Activated naive CD8-positive, alpha-beta T cell treated with anti-CD3 and anti-CD28 coated beads, Interleukin-2, amount 50 U/mL, for 24 hours (primary cell): ENCODE results near the gene TWF2.

Experiments used
- ATAC-seq: fragments of 150-1000 bp; cut with Tn5 transposase; one replicate; pipeline ENCODE4 v1.10.0; 2021
- DNase-seq: peaks from one replicate; pipeline ENCODE4 v3.0.0; 2021
- H3K27ac Mint-ChIP-seq: one replicate; pipeline ENCODE4 v1.8.0; 2021; ENCODE audit warnings: mild to moderate bottlenecking, mixed read lengths
- H3K27me3 Mint-ChIP-seq: one replicate; pipeline ENCODE4 v1.8.0; 2021; ENCODE audit warnings: mixed read lengths
- H3K36me3 Mint-ChIP-seq: one replicate; pipeline ENCODE4 v1.8.0; 2021; ENCODE audit warnings: low read depth, mixed read lengths
- H3K4me1 Mint-ChIP-seq: one replicate; pipeline ENCODE4 v1.8.0; 2021; ENCODE audit warnings: mixed read lengths
- H3K4me3 Mint-ChIP-seq: one replicate; pipeline ENCODE4 v1.8.0; 2021; ENCODE audit warnings: mild to moderate bottlenecking, moderate library complexity, mixed read lengths
- H3K9me3 Mint-ChIP-seq: one replicate; pipeline ENCODE4 v1.8.0; 2021; ENCODE audit warnings: mixed read lengths

TWF2 gene

DNA sequence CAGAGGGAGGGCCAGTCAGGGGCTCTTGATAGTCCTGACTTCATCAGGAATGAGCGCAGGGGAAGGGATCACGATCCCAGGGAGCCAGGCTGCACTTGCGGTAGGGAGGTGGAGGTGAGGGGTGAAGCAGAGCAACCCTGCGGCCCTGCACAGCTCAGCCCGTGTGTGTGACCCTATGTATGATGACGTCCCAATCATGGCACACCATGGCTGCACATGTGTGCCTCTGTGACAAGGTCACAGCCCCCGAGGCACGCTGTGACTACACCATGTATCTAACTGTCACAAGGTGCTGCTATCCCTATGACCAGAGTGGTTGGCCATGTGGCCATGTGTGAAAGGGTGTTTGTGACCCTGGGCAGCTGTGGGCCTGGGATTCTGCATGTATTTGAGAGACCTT, 54.3 kb downstream of the TWF2 start:
- H3K4me3 Mint-ChIP-seq = no peak overlapping the region
- H3K27ac Mint-ChIP-seq = no peak overlapping the region
- H3K27me3 Mint-ChIP-seq = no peaks in the 10 kb centered on the region
- no peaks in the 10 kb centered on the region for H3K36me3 Mint-ChIP-seq
- no peaks in the 10 kb centered on the region for H3K9me3 Mint-ChIP-seq
- DNase-seq (no peak), ATAC-seq (no peak)
- peaks cover 3% of the 10 kb centered on the region for H3K4me1 Mint-ChIP-seq

- H3K36me3 Mint-ChIP-seq = no peaks in the 10 kb centered on the region
- peaks cover 3% of the 10 kb centered on the region for H3K4me1 Mint-ChIP-seq
- no peak overlapping the region for H3K27ac Mint-ChIP-seq
- no peaks in the 10 kb centered on the region for H3K27me3 Mint-ChIP-seq
- ATAC-seq (no peak), DNase-seq (no peak)
- H3K9me3 Mint-ChIP-seq = no peaks in the 10 kb centered on the region
- H3K4me3 Mint-ChIP-seq = no peak overlapping the region
These were observed 55.0 kb downstream of the TWF2 start for GRCh38 chr3:52183786-52184445.

DNA sequence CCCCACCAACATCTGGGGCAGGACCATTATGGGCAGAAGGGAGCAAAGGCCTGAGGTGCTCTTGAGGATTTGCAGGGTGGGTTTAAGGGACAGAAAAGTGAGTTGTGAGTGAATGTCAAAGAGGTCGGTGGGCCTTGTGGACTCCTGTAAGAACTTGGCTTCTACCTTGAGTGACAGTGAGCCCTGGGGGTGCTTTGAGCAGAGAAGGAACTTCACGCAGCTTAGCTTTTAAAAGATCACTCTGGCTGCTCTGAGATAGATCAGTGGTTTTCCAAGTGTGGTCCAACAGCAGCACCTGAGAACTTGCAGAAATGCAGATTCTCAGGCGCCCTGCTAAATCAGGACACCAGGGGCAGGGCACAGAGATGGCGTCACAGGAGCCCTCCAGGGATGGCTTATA, 56.3 kb downstream of the TWF2 start:
- Mint-ChIP-seq H3K27me3 (no peaks in the 10 kb centered on the region), H3K36me3 (no peaks in the 10 kb centered on the region), H3K4me3 (no peak overlapping the region), H3K4me1 (peaks cover 3% of the 10 kb centered on the region), H3K27ac (no peak overlapping the region), H3K9me3 (no peaks in the 10 kb centered on the region)
- DNase-seq (no peak), ATAC-seq (no peak)

DNA sequence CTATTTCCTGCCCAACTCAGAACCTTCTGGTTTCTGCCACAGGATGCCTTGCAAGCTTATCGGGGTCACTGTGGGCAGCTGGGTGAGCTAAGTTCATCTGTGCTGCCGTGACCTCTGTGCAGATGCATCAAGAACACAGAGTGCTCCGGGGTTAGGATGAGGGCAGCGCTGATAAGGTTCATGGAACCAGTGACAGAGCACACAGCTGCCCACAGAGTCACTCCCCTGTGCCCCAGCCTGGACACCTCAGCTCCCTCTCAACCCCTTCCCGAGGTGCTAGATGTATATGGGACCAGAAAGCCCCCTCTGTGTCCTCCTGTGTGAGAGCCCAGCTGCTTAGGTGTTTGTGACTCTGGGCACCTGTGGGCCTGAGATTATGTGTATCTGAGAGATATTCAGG, 56.8 kb downstream of the TWF2 start:
- H3K36me3 Mint-ChIP-seq = no peaks in the 10 kb centered on the region
- no peak overlapping the region for H3K4me3 Mint-ChIP-seq
- H3K27ac Mint-ChIP-seq = no peak overlapping the region
- H3K27me3 Mint-ChIP-seq = no peaks in the 10 kb centered on the region
- H3K9me3 Mint-ChIP-seq = no peaks in the 10 kb centered on the region
- no peak for DNase-seq
- H3K4me1 Mint-ChIP-seq = peaks cover 3% of the 10 kb centered on the region
- no peak for ATAC-seq

- no peak for DNase-seq
- Mint-ChIP-seq H3K4me3 (no peak overlapping the region), H3K4me1 (peaks cover 3% of the 10 kb centered on the region), H3K27ac (no peak overlapping the region), H3K27me3 (no peaks in the 10 kb centered on the region), H3K36me3 (no peaks in the 10 kb centered on the region), H3K9me3 (no peaks in the 10 kb centered on the region)
- ATAC-seq = no peak
These were observed 57.4 kb downstream of the TWF2 start for GRCh38 chr3:52181543-52181942.
